ENCODE results near the gene DCST1. TPM values are rescaled to one million over a fixed set of nuclear protein-coding genes. Genes with fewer than 3 reads are reported as not detected.

Gene DCST1
- total and polyA plus RNA-seq, 2 of the 13 experiments (the other 11 are each of a cell fraction or from before 2014, with no cell fraction given), result 0.04 TPM; not detected in 1

DNA sequence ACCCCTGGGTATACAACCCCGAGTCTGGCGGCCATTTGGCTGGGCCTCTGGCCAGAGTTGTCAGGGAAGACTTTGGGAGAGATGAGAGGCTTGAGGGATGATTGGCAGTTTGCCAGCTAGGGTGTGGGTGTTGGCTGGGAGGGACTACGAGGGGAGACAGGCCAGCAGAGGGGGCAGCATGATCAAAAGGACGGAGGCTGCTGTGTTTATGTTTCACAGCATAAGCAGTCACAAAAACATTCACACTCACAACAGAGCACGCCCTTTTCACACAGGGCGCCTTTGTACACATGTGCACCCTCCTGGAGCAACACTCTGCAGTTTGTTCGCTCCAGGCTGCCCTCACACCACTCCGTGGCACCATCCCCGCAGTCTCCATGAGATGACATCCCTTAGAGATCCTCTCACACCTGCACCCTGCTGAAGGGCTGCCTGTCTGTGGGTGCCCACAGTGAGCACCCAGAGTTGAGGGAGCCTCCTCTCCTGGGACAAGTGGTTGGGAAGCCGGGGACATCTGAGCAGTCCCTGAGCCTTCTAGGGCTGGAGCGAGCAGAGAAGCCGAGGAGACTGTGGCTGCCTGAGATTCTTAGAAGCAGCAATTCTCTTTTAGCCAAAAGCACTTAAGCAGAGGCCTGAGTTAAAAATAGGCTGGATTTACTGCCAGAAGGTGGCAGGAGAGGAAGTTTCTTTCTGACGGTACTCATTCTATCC lies 60.4 kb downstream of the DCST1 start (continued):
- TF ChIP-seq, protein P1, sequence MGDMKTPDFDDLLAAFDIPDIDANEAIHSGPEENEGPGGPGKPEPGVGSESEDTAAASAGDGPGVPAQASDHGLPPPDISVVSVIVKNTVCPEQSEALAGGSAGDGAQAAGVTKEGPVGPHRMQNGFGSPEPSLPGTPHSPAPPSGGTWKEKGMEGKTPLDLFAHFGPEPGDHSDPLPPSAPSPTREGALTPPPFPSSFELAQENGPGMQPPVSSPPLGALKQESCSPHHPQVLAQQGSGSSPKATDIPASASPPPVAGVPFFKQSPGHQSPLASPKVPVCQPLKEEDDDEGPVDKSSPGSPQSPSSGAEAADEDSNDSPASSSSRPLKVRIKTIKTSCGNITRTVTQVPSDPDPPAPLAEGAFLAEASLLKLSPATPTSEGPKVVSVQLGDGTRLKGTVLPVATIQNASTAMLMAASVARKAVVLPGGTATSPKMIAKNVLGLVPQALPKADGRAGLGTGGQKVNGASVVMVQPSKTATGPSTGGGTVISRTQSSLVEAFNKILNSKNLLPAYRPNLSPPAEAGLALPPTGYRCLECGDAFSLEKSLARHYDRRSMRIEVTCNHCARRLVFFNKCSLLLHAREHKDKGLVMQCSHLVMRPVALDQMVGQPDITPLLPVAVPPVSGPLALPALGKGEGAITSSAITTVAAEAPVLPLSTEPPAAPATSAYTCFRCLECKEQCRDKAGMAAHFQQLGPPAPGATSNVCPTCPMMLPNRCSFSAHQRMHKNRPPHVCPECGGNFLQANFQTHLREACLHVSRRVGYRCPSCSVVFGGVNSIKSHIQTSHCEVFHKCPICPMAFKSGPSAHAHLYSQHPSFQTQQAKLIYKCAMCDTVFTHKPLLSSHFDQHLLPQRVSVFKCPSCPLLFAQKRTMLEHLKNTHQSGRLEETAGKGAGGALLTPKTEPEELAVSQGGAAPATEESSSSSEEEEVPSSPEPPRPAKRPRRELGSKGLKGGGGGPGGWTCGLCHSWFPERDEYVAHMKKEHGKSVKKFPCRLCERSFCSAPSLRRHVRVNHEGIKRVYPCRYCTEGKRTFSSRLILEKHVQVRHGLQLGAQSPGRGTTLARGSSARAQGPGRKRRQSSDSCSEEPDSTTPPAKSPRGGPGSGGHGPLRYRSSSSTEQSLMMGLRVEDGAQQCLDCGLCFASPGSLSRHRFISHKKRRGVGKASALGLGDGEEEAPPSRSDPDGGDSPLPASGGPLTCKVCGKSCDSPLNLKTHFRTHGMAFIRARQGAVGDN (CRISPR knock-in tag; IDR thresholded peaks at IDR 0.05), result peak; percentile 56
- TF ChIP-seq SP2 (CRISPR knock-in tag; IDR thresholded peaks at IDR 0.05) (no peak), HOXA5 (CRISPR knock-in tag; IDR thresholded peaks at IDR 0.05) (peak; percentile 37; the same call in 1 of the 2 replicates), ZNF160 (CRISPR knock-in tag; IDR thresholded peaks at IDR 0.05) (no peak), ZNF720 (CRISPR knock-in tag; IDR thresholded peaks at IDR 0.05) (0 out of 2 replicates have a peak, but pooled peaks have one; percentile 56), DNMT1 (CRISPR knock-in tag; IDR thresholded peaks at IDR 0.05) (0 out of 2 replicates have a peak, but pooled peaks have one; percentile 42), TBP (CRISPR knock-in tag; IDR thresholded peaks at IDR 0.05) (no peak), ZNF33A (CRISPR knock-in tag; IDR thresholded peaks at IDR 0.05; ENCODE audit: borderline replicate concordance) (no peak), SRF (IDR thresholded peaks at IDR 0.05; ENCODE audit: low read depth, low read length) (no peak), TCF7L2 (IDR thresholded peaks at IDR 0.05; ENCODE audit: low read depth, low read length) (no peak), CBX1 (IDR thresholded peaks at IDR 0.05; ENCODE audit: low read depth) (no peak), ZNF446 (CRISPR knock-in tag; IDR thresholded peaks at IDR 0.05) (peak; percentile 68; the same call in 1 of the 2 replicates), KDM2A (CRISPR knock-in tag; IDR thresholded peaks at IDR 0.05; ENCODE audit: borderline replicate concordance, low read depth) (peak; percentile 35; the same call in 1 of the 2 replicates), ZC3H13 (CRISPR knock-in tag; IDR thresholded peaks at IDR 0.05) (no peak), ZNF598 (CRISPR knock-in tag; IDR thresholded peaks at IDR 0.05; ENCODE audit: borderline replicate concordance) (peak; percentile 39; the same call in 1 of the 2 replicates)
- TF ChIP-seq, protein P2, sequence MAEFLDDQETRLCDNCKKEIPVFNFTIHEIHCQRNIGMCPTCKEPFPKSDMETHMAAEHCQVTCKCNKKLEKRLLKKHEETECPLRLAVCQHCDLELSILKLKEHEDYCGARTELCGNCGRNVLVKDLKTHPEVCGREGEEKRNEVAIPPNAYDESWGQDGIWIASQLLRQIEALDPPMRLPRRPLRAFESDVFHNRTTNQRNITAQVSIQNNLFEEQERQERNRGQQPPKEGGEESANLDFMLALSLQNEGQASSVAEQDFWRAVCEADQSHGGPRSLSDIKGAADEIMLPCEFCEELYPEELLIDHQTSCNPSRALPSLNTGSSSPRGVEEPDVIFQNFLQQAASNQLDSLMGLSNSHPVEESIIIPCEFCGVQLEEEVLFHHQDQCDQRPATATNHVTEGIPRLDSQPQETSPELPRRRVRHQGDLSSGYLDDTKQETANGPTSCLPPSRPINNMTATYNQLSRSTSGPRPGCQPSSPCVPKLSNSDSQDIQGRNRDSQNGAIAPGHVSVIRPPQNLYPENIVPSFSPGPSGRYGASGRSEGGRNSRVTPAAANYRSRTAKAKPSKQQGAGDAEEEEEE (CRISPR knock-in tag; IDR thresholded peaks at IDR 0.05; ENCODE audit: borderline replicate concordance), result 0 out of 2 replicates have a peak, but pooled peaks have one; percentile 53
- TF ChIP-seq, protein P3, sequence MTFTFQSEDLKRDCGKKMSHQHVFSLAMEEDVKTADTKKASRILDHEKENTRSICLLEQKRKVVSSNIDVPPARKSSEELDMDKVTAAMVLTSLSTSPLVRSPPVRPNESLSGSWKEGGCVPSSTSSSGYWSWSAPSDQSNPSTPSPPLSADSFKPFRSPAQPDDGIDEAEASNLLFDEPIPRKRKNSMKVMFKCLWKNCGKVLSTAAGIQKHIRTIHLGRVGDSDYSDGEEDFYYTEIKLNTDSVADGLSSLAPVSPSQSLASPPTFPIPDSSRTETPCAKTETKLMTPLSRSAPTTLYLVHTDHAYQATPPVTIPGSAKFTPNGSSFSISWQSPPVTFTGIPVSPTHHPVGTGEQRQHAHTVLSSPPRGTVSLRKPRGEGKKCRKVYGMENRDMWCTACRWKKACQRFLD (CRISPR knock-in tag; IDR thresholded peaks at IDR 0.05; ENCODE audit: borderline replicate concordance), result no peak
- TF ChIP-seq, protein P4, sequence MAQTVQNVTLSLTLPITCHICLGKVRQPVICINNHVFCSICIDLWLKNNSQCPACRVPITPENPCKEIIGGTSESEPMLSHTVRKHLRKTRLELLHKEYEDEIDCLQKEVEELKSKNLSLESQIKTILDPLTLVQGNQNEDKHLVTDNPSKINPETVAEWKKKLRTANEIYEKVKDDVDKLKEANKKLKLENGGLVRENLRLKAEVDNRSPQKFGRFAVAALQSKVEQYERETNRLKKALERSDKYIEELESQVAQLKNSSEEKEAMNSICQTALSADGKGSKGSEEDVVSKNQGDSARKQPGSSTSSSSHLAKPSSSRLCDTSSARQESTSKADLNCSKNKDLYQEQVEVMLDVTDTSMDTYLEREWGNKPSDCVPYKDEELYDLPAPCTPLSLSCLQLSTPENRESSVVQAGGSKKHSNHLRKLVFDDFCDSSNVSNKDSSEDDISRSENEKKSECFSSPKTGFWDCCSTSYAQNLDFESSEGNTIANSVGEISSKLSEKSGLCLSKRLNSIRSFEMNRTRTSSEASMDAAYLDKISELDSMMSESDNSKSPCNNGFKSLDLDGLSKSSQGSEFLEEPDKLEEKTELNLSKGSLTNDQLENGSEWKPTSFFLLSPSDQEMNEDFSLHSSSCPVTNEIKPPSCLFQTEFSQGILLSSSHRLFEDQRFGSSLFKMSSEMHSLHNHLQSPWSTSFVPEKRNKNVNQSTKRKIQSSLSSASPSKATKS (CRISPR knock-in tag; IDR thresholded peaks at IDR 0.05), result no peak
